Measurements from ENCODE around the gene SPC25.
"Not testable (repeated sequence)": the region's sequence is repeated elsewhere in the genome, so short reads cannot be mapped to it uniquely, and the experiment has no call there.

SPC25 gene, protein sequence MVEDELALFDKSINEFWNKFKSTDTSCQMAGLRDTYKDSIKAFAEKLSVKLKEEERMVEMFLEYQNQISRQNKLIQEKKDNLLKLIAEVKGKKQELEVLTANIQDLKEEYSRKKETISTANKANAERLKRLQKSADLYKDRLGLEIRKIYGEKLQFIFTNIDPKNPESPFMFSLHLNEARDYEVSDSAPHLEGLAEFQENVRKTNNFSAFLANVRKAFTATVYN
- long read RNA-seq, donor 1, transcript SPC25-201 (7 exons, 1,354 nt) = major isoform, 14 of 14 reads
- long read RNA-seq, donor 1, partial matches to known transcripts = 0 of 14 reads
- long read RNA-seq, donor 1, other reads (novel, unspliced or antisense) = 0 of 14 reads
- long read RNA-seq, donor 2, partial matches to known transcripts = 0 of 4 reads
- long read RNA-seq, donor 2, other reads (novel, unspliced or antisense) = 0 of 4 reads
- long read RNA-seq, donor 3, partial matches to known transcripts = 0 of 2 reads
- long read RNA-seq, donor 3, other reads (novel, unspliced or antisense) = 0 of 2 reads
- long read RNA-seq, donor 4, transcript SPC25-201 (7 exons, 1,354 nt) = major isoform, 8 of 8 reads
- long read RNA-seq, donor 4, partial matches to known transcripts = 0 of 8 reads
- long read RNA-seq, donor 4, other reads (novel, unspliced or antisense) = 0 of 8 reads
- long read RNA-seq, donor 5, transcript SPC25-201 (7 exons, 1,354 nt) = major isoform, 15 of 26 reads
- long read RNA-seq, donor 5, partial matches to known transcripts = 11 of 26 reads
- long read RNA-seq, donor 5, other reads (novel, unspliced or antisense) = 0 of 26 reads
- long read RNA-seq, donor 6, partial matches to known transcripts = 0 of 3 reads
- long read RNA-seq, donor 6, other reads (novel, unspliced or antisense) = 0 of 3 reads
- long read RNA-seq, donor 7, transcript SPC25-201 (7 exons, 1,354 nt) = major isoform, 18 of 18 reads
- long read RNA-seq, donor 7, partial matches to known transcripts = 0 of 18 reads
- long read RNA-seq, donor 7, other reads (novel, unspliced or antisense) = 0 of 18 reads
- long read RNA-seq, donor 8, transcript SPC25-201 (7 exons, 1,354 nt) = major isoform, 17 of 17 reads
- long read RNA-seq, donor 8, partial matches to known transcripts = 0 of 17 reads
- long read RNA-seq, donor 8, other reads (novel, unspliced or antisense) = 0 of 17 reads

DNA sequence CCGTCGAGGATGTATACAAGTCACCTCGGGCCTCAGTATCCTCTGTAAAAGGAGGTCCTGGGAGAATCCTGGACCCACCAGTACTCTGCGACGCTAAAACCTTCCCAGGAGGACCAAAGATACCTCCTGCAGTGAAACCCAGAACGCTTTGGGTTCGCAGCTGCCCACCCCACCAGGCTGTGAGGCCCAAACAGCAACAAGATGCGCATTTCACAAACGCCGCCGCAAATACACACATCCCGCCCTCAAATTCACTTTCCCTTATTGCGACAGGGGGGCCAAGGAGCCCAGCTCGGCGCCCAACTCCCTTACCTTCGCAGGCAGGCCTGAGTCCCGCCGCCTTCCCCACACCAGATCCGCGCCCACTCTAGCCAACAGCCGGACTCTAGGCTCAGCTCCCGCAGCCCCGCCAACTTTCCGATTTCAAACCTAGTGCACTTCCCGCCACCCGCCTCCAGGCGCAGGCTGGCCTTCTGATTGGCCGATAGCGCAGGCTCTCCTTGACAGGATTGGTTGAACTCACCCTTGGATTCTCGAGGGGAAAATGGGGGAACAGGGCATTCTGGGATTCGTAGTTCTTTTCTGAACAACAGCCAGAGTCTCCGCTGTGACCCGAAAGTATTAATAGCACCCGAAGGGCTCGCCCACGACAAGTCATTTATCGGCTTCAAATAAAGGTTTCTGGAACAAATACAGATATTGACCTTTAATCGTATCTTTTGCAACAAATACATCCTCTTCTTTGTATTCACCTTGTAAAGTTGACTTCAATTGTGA, at the start of gene SPC25:
SPC25 (minus strand) TSS at position 425 of the 777 bp plus-strand sequence. CDS start 911 bp downstream, outside the sequence.
- DNase-seq = peak; percentile 76

DNA sequence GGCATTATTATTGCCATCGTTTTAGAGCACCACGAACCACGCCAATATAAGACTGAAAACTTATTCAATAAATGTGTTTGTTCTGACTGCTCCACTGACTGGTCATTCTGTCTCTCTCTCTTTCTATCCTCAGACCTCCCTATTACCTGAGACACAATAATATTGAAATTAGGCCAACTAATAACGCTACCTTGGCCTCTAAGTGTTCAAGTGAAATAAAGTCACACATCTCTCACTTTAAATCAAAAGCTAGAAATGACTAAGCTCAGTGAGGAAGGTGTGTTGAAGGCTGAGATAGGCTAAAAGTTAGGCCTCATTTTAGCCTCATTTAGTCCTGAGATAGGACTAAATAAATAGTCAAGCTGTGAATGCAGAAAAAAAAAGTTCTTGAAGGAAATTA, 49.7 kb upstream of the SPC25 start:
- DNase-seq = no peak

DNA sequence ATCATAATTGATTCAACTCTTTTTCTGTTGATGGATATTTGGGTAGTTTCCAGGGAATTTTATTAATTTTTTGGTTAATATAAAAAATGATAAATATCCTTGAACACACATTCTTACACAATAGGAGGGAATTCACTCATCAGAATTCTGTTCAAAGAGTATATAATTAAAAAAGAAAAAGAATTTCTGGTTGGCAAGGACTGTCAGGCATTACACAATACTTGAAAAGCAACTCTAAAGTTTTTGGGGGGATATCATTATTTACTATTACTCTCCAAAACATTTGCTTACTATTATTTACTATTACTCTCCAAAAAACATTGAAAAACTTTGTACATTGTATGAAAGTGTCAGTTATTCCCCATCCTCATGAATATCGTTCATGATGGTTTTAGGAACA, 48.8 kb upstream of the SPC25 start:
- DNase-seq = no peak

DNA sequence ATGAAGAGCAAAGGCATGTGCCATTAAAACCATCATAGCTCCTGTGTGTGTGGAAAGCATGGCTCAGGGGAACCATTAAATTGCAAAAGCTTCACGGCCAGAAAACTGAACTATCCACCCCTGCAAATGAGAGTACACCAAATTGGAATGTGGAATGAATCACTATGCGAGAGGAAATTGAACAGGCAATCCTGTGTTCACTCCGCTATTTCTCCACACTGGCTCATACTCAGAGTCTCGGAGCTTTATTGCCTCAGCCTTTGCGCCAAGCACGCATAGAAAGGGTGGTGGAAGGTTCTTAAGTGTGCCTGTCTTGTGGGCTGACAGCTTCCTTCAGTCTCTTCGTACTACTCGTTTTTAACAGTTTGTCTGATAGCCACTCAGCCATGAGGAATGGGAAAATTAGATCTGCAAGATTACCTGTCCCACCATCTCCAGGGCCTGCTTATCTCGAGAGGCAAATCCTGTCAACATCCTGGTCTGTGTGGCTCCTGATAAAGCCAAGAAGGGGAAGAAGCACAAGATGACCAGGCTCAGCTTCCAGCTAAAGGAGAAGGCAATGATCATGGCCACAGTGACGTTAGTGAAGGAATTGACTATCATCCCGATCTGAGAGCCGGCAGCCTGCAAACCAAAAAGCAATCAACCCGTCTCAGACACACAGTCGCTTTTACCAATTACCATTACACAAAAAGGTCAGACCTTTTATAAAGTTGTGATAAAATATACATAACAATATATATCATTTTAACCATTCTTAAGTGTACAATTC, 45.8 kb upstream of the SPC25 start:
- no peak for DNase-seq

DNA sequence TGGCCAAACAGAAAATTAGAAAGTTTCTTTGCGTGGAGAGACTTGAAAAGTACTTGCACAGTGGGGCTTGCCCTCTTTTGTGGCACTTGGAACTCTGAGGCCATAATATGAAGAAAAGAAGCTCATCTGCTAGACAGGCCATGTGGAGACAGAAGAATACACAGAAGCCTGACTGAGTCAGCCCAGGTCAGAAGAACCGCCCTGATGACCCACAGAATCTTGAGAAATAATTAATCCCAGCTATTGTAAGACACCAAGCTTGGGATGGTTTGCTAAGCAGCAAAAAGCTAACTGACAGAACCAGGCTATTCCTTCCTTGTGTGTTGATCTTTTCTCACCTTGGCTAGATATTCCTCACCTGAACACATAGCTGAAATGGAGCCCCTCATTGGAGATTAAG, 44.6 kb upstream of the SPC25 start:
- no peak for DNase-seq

DNA sequence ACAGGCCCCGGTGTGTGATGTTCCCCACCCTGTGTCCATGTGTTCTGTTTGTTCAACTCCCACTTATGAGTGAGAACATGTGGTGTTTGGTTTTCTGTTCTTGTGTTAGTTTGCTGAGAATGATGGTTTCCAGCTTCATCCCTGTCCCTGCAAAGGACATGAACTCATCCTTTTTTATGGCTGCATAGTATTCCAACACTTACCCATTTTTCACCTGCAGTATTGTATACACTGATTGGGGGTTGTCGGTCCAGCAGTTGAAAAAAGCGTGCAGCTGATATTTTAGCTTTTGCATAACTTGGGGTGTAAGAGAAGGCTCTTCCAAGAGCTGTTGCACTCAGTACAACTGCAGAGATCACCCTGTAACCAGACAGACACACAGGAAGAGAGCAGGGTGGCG, 41.9 kb upstream of the SPC25 start:
- DNase-seq = not testable (repeated sequence)

DNA sequence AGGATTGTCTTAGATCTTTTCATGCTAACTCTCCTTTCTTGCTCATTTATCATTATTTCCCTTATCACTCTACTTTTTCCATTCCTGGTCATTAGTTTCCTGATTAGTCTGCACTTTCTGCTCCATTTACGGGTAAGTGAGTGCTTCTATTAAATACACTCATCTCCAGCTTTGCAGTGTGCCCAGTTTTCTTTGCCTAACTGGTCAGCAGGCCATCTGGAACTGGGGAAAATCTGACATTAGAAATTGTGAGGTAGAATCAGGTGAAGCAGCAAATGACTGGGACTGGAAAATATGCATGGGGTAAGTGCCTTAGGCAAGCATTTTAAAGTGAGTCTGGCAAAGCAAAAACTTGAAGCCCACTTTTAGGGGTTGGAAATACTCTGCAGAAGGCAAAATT, 40.0 kb upstream of the SPC25 start:
- no peak for DNase-seq

DNA sequence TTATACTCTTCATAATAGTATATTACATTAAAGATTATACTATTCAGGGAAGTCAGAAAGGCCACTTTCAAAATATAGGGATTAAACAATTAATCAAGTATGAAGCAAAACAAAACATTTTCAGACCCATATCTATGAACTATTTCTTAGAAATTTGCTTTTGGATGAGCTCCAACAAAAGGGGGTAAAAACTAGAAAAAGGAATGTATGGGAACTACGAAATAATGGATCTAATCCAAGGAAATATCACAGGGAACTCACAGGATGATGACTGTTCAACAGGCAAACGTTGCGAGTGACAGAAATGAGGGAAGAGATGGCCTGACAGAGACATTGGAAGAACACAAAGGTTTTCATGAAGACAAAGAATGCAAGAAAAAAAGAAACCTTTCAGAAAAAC, 38.8 kb upstream of the SPC25 start:
- no peak for DNase-seq

DNA sequence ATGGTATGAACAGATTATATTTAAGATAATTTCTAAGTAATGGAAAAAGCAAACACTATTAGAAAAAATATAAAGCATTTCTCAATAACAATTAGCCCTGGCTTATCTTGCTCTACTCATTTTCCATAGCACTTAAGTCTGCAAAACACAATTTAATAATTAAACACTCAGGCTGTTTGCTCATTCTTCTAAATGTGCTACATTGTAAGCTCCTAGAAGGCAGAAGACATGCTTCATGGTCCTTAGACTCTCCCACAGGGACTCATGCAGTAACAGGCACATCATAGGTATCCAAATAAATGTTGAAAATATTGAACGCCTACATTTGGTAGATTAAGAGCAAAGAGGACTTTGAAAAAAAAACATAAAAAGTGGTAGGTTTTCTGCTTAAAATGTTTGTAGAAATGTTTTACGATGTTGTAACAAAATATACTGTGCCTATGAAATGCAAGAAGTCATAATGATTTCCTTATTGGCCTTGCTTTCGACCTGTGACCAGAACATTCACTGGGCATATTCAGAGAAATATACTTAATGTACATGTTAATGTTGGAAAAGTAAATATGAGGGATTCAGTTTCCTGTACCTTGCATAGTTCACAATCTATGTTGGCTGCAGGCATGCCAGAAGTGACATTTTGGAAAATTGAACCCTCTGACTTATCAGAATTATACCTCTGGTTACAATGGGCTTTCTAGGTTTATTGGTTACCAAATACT, 38.0 kb upstream of the SPC25 start:
- DNase-seq = no peak

DNA sequence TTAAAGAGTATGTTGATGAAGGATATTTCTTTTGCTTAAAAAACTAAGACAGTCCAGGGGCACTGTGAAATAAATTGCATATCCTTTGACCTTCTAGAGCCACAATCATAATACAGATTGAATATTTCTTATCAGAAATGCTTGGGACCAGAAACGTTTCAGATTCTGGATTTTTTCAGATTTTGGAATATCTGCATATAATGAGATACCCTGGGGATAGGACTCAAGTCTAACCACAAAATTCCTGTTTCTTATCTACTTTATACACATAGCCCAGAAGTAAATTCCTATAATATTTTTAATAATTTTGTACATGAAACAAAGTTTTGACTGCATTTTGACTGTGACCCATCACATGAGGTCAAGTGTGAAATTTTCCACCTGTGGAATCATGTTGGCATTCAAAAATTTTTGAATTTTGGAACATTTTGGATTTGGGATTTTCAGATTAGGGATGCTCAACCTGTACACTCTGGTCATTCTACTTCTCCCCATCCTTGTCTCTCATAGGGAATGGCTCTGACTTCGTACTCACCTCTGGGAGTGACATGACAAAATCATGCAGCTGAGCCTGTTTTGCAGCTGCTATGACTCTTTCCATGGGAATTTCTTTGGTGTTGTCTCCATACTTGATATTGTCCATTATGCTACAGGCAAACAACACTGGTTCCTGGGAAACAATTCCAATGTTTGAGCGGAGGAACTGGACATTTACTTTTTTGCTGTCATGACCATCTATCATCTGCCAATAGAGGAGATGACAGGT, 36.6 kb upstream of the SPC25 start:
- no peak for DNase-seq

DNA sequence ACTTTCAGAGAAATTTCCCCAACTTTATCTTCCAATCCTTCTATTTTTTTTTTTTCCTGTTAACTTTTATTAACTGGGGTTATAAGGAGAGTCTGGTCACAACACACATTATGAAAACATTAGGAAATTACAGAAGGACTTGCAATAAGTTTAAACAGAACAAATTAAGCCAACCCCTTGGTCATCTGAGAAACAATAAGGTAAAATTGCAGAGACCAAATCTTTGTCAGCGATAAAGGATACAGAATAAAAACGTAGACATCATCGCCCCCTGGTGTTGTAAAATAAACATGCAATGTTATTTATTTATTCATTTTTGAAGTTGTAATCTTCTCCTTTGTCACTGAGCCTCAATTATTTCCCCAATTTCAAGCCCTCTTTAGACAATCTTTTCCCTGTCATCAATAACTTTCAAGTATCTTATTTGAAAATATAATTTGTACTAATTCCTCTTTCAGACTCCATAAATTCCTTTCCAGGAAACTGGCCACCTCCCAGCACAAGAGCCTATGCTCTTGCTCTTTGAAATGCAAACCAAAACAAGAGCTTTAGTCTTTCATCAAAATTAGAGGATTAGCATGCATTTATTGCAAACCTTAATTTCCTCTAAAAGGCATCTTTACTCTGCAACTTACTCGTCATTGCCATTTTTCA, 30.4 kb upstream of the SPC25 start:
- peak; percentile 12 for DNase-seq

DNA sequence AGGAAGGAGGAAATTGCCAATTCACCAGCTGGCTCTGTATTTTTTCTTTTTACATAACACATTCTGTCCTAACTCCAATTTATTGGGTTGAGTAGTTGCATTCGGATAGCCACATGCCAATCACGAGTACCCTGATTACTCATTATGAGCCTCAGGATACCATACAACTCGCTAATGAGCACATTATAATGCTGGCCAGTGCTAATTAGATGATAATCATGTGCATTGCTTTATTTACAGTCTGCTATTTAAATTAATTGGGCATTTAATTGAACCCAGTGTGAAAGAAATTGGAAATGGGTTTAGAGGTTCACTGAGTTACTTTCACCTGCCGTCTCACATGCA, 26.1 kb upstream of the SPC25 start:
- no peak for DNase-seq

DNA sequence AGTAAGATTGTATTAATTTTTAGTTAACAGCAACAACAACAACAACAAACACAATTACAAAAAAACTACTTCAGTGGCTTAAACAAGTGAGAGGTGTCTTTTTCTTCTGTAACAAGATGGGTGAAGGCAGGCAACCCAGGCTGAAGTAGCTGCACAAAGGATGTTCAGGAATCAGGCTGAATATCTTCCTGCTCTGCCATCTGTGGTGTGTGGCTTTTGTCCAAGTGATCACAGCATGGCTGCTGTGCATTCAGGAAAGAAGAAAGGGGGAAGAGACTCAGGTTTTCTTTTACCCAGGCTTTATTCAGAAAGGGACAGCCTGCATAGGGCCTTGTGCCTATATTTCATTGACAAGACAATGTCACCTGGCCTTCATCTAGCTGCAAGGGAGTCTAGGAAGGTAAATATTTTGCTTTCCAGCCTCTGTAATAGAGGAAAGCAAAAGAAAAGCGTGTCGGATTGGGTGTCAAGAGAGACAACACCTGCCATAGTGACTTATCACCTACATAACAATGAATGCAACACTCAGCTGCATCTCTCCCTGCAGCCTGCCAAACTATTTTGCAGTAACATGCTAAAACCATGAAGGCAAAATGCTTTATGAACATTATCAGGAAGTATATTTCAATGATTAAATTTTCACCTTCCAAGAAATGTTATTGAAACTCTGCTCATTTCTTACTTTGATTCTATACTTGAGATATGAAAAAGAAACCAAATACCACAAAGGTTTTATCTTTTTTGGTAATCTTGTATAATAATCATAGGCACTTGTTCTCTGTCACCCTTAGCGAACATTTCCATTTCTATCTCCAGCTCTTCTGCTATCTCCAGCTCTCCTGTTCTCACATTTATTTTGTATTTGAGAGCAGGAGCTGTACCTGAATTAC, 25.5 kb upstream of the SPC25 start:
- no peak for DNase-seq

DNA sequence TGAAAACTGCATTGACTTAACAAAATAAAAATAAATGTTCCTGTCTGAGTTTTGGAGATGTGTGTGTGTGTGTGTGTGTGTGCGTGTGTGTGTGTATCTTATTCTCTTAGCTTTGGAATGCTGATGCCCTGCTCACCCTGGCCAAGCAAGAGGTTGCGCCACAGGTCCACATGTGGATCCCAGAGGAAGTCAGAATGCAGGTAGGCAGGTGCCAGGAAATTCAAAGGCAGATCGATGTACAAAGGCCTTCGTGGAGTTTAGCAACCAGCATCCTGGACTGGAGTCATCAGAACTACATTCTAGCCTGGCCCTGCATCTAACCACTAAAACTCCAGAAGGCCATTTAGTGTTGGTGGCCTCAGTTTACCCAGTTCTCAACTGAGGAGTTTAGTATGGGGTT, 23.3 kb upstream of the SPC25 start:
- DNase-seq = no peak

DNA sequence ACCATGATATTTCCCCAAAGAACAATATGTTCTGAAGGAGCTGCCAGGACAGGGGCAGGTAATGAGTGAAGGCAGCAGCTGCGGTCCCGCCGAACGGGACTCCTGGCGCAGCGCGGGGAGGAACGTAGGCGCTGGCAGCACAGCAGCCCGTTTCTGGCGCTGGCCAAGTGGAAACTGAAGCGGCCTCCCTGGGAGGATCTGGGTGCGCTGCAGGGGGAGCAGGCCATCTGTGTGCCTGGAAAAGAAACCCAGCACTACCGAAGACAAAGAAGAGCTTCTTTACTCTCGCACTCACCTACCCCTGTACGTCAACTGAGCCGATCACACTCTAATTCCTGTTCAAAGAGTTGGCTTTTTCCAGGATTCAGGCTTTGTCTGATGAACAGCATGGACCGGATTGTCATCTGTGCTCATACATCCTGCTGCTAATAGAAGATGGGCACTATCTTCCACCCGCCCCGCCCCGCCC, 22.7 kb upstream of the SPC25 start:
- DNase-seq = peak; percentile 24

DNA sequence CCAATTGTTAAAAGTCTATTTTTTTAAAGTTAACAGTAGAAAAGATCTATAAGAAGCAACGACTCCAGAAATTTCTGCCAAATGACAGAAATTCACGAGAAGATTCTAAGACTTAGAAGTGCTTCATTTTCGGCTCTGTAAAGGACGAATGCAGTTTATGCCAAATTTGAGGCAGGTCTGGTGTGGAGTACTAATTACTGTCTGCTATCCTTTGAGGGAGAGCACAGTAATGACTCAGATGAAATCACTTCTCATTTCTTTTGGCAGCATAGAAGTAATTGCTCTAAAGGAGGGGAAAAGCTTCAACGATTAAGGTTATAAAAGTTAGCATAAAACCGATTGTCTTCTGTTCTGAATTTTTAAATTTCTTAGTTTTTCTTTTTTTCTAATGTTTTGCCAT, 22.2 kb upstream of the SPC25 start:
- no peak for DNase-seq

DNA sequence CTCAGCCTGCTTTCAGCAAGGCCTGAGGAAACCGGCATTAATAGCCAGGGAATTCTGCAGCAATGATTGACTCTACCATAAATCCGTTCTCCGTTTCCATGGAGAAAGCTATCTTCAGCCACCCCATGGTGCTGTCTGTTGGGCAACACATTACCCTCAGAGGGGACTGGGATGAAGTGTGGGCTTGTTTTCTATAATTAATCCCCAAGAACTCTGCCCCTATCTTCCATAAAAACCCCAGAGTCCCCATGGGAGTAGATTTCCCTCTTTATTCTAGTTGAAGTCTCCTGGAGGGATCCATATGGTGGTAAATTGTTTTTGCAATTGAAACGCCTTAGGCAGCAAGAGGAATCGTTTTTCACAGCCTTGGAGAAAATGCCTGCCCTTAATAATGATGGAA, 20.1 kb upstream of the SPC25 start:
- DNase-seq = no peak
